ENCODE data around the gene LONRF2. TPM values are rescaled to one million over a fixed set of nuclear protein-coding genes. Genes with fewer than 3 reads are reported as not detected.

The LONRF2 gene
- total and polyA plus RNA-seq, 2 of the 13 experiments (the other 11 are each of a cell fraction or from before 2014, with no cell fraction given): not detected

DNA sequence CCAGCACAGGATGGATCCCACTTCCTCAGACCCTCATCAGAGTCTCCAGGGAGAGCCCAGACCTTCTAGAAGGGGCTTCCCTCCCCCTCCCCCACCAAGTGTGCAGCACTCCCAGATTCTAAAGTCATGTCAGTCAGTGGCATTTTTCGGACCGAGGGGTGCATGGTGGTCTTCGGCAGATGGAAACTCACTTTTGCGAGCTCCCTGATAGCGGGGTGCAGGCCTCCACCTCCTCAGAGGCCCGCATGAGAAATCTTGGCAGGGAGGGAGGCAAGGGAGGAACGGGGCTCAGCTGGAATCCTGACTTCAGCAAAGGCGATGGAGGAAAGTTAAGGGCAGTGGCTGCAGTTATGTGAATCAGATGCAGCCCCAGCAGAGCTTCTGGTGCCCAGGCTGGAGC is 58.2 kb downstream of the LONRF2 start:
- no peak overlapping the region for H3K27ac ChIP-seq (ENCODE audit: extremely low read length, insufficient read depth, low read length)
- ChIA-PET CTCF (ENCODE audit: low intra/inter-chr PET ratio, low total read pairs) (interaction anchor here (4.4 kb wide), 1 partner anchor 118 kb away, joined by 68 read pairs; no protein-coding TSS in a partner anchor), POLR2A (no interaction called here)
- FAIRE-seq: no peak
- H3K36me3 ChIP-seq (replicated peaks in 1 of 2; ENCODE audit: control insufficient read depth in 1 of 2, insufficient read depth in 2 of 2, low read length in 2 of 2): no peaks in the 10 kb centered on the region
- no peaks in the 10 kb centered on the region for H4K20me1 ChIP-seq (ENCODE audit: insufficient read depth, low read length)
- no peak overlapping the region for H3K4me3 ChIP-seq (replicated peaks in 1 of 3; ENCODE audit: insufficient read depth in 1 of 3, low read depth in 2 of 3, low read length in 3 of 3)
- H3K4me1 ChIP-seq (ENCODE audit: insufficient read depth, low read length): no peaks in the 10 kb centered on the region
- BruUV-seq (replicated peaks): no TSS peak
- peaks cover 0 to 4% of the 10 kb centered on the region in 2 experiments; a peak in 2 of 5 replicates for H3K27me3 ChIP-seq (ENCODE audit: control insufficient read depth in 1 of 2, insufficient read depth in 2 of 2, low read length in 2 of 2)
- no peak overlapping the region for H2AFZ ChIP-seq (ENCODE audit: low read length)
- in situ Hi-C loops (cut with HindIII; ENCODE audit: extremely low pct_ligation_motif_present, low pct_unique_long_range_greater_than_20kb): loop anchor here (5.0 kb wide), 1 partner anchor 118 kb away; no protein-coding TSS in a partner anchor
- intact Hi-C loops (cut with micrococcal nuclease; ENCODE audit: unreplicated experiment): loop anchor here (5.0 kb wide), 1 partner anchor 447 kb away; no protein-coding TSS in a partner anchor
- no peak for DNase-seq (ENCODE audit: low spot score)
- WGBS (ENCODE audit: low lambda C conversion rate): 17% methylated on average over 8 of the region's 8 CpGs
- ATAC-seq: no peak
- H3K79me2 ChIP-seq (ENCODE audit: insufficient read depth, low read length): no peaks in the 10 kb centered on the region
- no peaks in the 10 kb centered on the region for H3K9me3 ChIP-seq (ENCODE audit: low read length)
- no peak overlapping the region for H3K4me2 ChIP-seq (ENCODE audit: low read depth, low read length)
- no peak overlapping the region for H3K9ac ChIP-seq (ENCODE audit: insufficient read depth, low read depth, low read length)
- TF ChIP-seq, protein P1, sequence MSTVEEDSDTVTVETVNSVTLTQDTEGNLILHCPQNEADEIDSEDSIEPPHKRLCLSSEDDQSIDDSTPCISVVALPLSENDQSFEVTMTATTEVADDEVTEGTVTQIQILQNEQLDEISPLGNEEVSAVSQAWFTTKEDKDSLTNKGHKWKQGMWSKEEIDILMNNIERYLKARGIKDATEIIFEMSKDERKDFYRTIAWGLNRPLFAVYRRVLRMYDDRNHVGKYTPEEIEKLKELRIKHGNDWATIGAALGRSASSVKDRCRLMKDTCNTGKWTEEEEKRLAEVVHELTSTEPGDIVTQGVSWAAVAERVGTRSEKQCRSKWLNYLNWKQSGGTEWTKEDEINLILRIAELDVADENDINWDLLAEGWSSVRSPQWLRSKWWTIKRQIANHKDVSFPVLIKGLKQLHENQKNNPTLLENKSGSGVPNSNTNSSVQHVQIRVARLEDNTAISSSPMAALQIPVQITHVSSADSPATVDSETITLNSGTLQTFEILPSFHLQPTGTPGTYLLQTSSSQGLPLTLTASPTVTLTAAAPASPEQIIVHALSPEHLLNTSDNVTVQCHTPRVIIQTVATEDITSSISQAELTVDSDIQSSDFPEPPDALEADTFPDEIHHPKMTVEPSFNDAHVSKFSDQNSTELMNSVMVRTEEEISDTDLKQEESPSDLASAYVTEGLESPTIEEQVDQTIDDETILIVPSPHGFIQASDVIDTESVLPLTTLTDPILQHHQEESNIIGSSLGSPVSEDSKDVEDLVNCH (CRISPR knock-in tag; IDR thresholded peaks at IDR 0.05): no peak
- TF ChIP-seq, protein P2, sequence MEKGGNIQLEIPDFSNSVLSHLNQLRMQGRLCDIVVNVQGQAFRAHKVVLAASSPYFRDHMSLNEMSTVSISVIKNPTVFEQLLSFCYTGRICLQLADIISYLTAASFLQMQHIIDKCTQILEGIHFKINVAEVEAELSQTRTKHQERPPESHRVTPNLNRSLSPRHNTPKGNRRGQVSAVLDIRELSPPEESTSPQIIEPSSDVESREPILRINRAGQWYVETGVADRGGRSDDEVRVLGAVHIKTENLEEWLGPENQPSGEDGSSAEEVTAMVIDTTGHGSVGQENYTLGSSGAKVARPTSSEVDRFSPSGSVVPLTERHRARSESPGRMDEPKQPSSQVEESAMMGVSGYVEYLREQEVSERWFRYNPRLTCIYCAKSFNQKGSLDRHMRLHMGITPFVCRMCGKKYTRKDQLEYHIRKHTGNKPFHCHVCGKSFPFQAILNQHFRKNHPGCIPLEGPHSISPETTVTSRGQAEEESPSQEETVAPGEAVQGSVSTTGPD (CRISPR knock-in tag; IDR thresholded peaks at IDR 0.05): no peak
- TF ChIP-seq, protein P3, sequence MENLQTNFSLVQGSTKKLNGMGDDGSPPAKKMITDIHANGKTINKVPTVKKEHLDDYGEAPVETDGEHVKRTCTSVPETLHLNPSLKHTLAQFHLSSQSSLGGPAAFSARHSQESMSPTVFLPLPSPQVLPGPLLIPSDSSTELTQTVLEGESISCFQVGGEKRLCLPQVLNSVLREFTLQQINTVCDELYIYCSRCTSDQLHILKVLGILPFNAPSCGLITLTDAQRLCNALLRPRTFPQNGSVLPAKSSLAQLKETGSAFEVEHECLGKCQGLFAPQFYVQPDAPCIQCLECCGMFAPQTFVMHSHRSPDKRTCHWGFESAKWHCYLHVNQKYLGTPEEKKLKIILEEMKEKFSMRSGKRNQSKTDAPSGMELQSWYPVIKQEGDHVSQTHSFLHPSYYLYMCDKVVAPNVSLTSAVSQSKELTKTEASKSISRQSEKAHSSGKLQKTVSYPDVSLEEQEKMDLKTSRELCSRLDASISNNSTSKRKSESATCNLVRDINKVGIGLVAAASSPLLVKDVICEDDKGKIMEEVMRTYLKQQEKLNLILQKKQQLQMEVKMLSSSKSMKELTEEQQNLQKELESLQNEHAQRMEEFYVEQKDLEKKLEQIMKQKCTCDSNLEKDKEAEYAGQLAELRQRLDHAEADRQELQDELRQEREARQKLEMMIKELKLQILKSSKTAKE (CRISPR knock-in tag; IDR thresholded peaks at IDR 0.05; ENCODE audit: borderline replicate concordance): no peak
- TF ChIP-seq, protein P4, sequence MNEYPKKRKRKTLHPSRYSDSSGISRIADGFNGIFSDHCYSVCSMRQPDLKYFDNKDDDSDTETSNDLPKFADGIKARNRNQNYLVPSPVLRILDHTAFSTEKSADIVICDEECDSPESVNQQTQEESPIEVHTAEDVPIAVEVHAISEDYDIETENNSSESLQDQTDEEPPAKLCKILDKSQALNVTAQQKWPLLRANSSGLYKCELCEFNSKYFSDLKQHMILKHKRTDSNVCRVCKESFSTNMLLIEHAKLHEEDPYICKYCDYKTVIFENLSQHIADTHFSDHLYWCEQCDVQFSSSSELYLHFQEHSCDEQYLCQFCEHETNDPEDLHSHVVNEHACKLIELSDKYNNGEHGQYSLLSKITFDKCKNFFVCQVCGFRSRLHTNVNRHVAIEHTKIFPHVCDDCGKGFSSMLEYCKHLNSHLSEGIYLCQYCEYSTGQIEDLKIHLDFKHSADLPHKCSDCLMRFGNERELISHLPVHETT (CRISPR knock-in tag; conservative IDR thresholded peaks at IDR 0.05): no peak
- TF ChIP-seq JUN (CRISPR knock-in tag; IDR thresholded peaks at IDR 0.05) (no peak), CCAR2 (optimal IDR thresholded peaks at IDR 0.05; ENCODE audit: low read depth, low read length) (no peak), ZNF678 (CRISPR knock-in tag; IDR thresholded peaks at IDR 0.05) (no peak), ZNF3 (CRISPR knock-in tag; IDR thresholded peaks at IDR 0.05) (no peak), SP5 (CRISPR knock-in tag; IDR thresholded peaks at IDR 0.05; ENCODE audit: borderline replicate concordance, low read depth) (no peak)
- TF ChIP-seq, protein P5, sequence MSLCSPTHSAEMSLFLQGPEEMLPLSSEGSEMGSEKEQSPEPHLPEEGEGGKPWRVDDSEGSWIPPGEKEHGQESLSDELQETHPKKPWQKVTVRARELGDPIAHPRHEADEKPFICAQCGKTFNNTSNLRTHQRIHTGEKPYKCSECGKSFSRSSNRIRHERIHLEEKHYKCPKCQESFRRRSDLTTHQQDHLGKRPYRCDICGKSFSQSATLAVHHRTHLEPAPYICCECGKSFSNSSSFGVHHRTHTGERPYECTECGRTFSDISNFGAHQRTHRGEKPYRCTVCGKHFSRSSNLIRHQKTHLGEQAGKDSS (CRISPR knock-in tag; IDR thresholded peaks at IDR 0.05; ENCODE audit: borderline replicate concordance, low read depth): no peak
- TF ChIP-seq, protein P6, sequence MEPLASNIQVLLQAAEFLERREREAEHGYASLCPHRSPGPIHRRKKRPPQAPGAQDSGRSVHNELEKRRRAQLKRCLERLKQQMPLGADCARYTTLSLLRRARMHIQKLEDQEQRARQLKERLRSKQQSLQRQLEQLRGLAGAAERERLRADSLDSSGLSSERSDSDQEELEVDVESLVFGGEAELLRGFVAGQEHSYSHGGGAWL (CRISPR knock-in tag; IDR thresholded peaks at IDR 0.05): no peak
